ENCODE measurements around the gene AMIGO2.

The AMIGO2 gene

GRCh38 chr12:47077206-47078085, 2.3 kb downstream of the AMIGO2 start:
- DNase-seq (ENCODE audit: low spot score): no peak
- CTCF ChIA-PET: interaction anchor here (0.6 to 0.9 kb wide), 2 partner anchors 45 to 49 kb away, joined by 3 to 4 read pairs; no protein-coding TSS in a partner anchor
- POLR2A ChIA-PET (ENCODE audit: low non-redundant PET): no interaction called here
- TF ChIP-seq CTCF (conservative IDR thresholded peaks at IDR 0.05; ENCODE audit: low read depth): no peak
- H3K27ac ChIP-seq: peak overlapping the region; percentile 57

GRCh38 chr12:47075192-47076084, 4.3 kb downstream of the AMIGO2 start:
- CTCF ChIA-PET: interaction anchor here (0.6 kb wide), 1 partner anchor 337 kb away, joined by 3 read pairs; no protein-coding TSS in a partner anchor
- no peak for TF ChIP-seq CTCF (conservative IDR thresholded peaks at IDR 0.05; ENCODE audit: low read depth)
- H3K27ac ChIP-seq: no peak overlapping the region
- DNase-seq (ENCODE audit: low spot score): no peak
- POLR2A ChIA-PET (ENCODE audit: low non-redundant PET): no interaction called here

- ChIA-PET POLR2A (ENCODE audit: low non-redundant PET) (no interaction called here), CTCF (no interaction called here)
- no peak for DNase-seq (ENCODE audit: low spot score)
- H3K27ac ChIP-seq: no peak overlapping the region
- TF ChIP-seq CTCF (conservative IDR thresholded peaks at IDR 0.05; ENCODE audit: low read depth): no peak
These were observed 5.0 kb downstream of the AMIGO2 start for GRCh38 chr12:47074757-47075156.

GRCh38 chr12:47073951-47074350, 5.8 kb downstream of the AMIGO2 start:
- no peak for TF ChIP-seq CTCF (conservative IDR thresholded peaks at IDR 0.05; ENCODE audit: low read depth)
- H3K27ac ChIP-seq: no peak overlapping the region
- CTCF ChIA-PET: interaction anchor here (0.6 to 0.8 kb wide), 3 partner anchors 41 to 1749 kb away, joined by 3 to 5 read pairs (median 3); no protein-coding TSS in a partner anchor
- POLR2A ChIA-PET (ENCODE audit: low non-redundant PET): no interaction called here
- DNase-seq (ENCODE audit: low spot score): no peak

- ChIA-PET CTCF (interaction anchor here (0.6 to 1.7 kb wide), 7 partner anchors 9 to 236 kb away, joined by 3 to 5 read pairs (median 4); partner anchors contain the start of genes AMIGO2 and PCED1B), POLR2A (ENCODE audit: low non-redundant PET) (no interaction called here)
- H3K27ac ChIP-seq: no peak overlapping the region
- no peak for DNase-seq (ENCODE audit: low spot score)
- TF ChIP-seq CTCF (conservative IDR thresholded peaks at IDR 0.05; ENCODE audit: low read depth): peak; percentile 30
These were observed 8.4 kb downstream of the AMIGO2 start for GRCh38 chr12:47071241-47071852.

GRCh38 chr12:47070310-47070709, 9.4 kb downstream of the AMIGO2 start:
- POLR2A ChIA-PET (ENCODE audit: low non-redundant PET): no interaction called here
- CTCF ChIA-PET: interaction anchor here (0.6 to 1.7 kb wide), 5 partner anchors 10 to 237 kb away, joined by 3 to 5 read pairs (median 4); partner anchors contain the start of genes AMIGO2 and PCED1B
- TF ChIP-seq CTCF (conservative IDR thresholded peaks at IDR 0.05; ENCODE audit: low read depth): no peak
- H3K27ac ChIP-seq: no peak overlapping the region
- DNase-seq (ENCODE audit: low spot score): no peak

All from RWPE1 (cell line).